ENCODE data around the gene PLPP4. TPM values are rescaled to one million over a fixed set of nuclear protein-coding genes. Genes with fewer than 3 reads are reported as not detected.

Gene PLPP4
- total RNA-seq, 1 donor from 2014 or later: 5.3 TPM

GRCh38 chr10:120462018-120462682 lies 5.1 kb downstream of the PLPP4 start:
- DNase-seq (ENCODE audit: low read depth): no peak
- no peak overlapping the region for H3K4me3 ChIP-seq (ENCODE audit: low read depth, low read length)

GRCh38 chr10:120465138-120465537 lies 8.1 kb downstream of the PLPP4 start:
- no peak overlapping the region for H3K4me3 ChIP-seq (ENCODE audit: low read depth, low read length)
- DNase-seq (ENCODE audit: low read depth): no peak
- H3K36me3 ChIP-seq (ENCODE audit: control insufficient read depth, insufficient read depth, low read length): no peaks in the 10 kb centered on the region
- H3K27me3 ChIP-seq (ENCODE audit: control insufficient read depth, insufficient read depth, low read length): no peaks in the 10 kb centered on the region
- no peak for TF ChIP-seq CTCF (IDR thresholded peaks at IDR 0.05; ENCODE audit: insufficient read depth, low read length, poor library complexity, severe bottlenecking)

More at GRCh38 chr10:120462018-120462682, 5.1 kb downstream of the PLPP4 start:
- Histone ChIP-seq H3K36me3 (ENCODE audit: control insufficient read depth, insufficient read depth, low read length) (no peaks in the 10 kb centered on the region), H3K27me3 (ENCODE audit: control insufficient read depth, insufficient read depth, low read length) (no peaks in the 10 kb centered on the region)
- TF ChIP-seq CTCF (IDR thresholded peaks at IDR 0.05; ENCODE audit: insufficient read depth, low read length, poor library complexity, severe bottlenecking): no peak

DNA sequence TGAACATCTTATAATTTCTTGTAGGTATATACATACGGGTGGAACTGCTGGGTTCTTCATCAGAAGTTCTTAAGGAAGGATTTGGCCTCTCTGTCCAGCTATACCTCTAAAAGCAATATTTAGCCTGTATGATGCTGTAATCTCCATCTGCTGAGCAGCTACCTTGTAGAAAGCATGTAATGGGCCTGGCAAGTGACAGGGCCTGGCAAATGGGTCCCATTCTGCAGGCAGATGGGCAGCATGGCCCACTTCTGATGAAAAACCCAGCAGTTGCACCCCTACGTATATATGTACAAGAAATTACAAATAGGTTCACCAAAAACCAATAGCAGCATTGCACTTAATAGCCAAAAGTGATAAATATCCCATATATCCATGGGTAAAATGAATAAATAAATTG lies 9.0 kb downstream of the PLPP4 start:
- Histone ChIP-seq H3K4me3 (ENCODE audit: low read depth, low read length) (no peak overlapping the region), H3K27me3 (ENCODE audit: control insufficient read depth, insufficient read depth, low read length) (no peaks in the 10 kb centered on the region), H3K36me3 (ENCODE audit: control insufficient read depth, insufficient read depth, low read length) (no peaks in the 10 kb centered on the region)
- DNase-seq (ENCODE audit: low read depth): no peak
- no peak for TF ChIP-seq CTCF (IDR thresholded peaks at IDR 0.05; ENCODE audit: insufficient read depth, low read length, poor library complexity, severe bottlenecking)

DNA sequence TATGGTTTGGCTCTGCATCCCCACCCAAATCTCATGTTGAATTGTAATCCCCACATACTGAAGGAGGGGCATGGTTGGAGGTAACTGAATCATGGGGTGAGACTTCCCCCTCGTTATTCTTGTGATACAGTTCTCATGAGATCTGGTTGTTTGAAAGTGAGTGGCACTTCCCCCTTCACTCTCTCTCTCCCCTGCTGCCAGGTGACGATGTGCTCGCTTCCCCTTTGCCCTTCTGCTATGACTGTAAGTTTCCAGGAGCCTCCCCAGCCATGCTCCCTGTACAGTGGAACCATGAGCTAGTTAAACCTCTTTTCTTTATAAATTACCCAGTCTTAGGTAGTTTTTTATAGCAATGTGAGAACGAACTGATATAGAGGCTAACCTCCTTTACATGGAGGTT lies 16.6 kb downstream of the PLPP4 start:
- Histone ChIP-seq H3K36me3 (ENCODE audit: control insufficient read depth, insufficient read depth, low read length) (no peaks in the 10 kb centered on the region), H3K27me3 (ENCODE audit: control insufficient read depth, insufficient read depth, low read length) (no peaks in the 10 kb centered on the region), H3K4me3 (ENCODE audit: low read depth, low read length) (no peak overlapping the region)
- no peak for DNase-seq (ENCODE audit: low read depth)
- no peak for TF ChIP-seq CTCF (IDR thresholded peaks at IDR 0.05; ENCODE audit: insufficient read depth, low read length, poor library complexity, severe bottlenecking)

DNA sequence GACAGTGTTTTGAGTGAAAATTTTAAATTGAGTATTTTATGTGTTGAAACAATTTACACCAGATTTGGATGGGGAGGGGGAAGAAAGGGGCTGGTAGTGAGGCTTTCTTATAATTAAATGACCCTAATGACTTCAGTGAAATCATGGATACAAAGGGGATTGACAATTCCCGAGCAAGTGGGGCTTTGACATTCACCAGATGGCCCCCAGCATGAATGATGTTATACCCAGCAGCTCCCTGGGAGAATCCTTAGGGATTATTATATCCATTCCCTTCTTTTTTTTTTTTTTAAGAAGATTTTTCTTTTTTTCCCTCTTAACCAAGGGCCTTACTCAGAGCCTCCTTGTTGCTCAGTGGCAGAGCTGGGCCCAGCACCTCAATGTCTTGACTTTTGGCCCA lies 17.9 kb downstream of the PLPP4 start:
- no peak for TF ChIP-seq CTCF (IDR thresholded peaks at IDR 0.05; ENCODE audit: insufficient read depth, low read length, poor library complexity, severe bottlenecking)
- no peaks in the 10 kb centered on the region for H3K27me3 ChIP-seq (ENCODE audit: control insufficient read depth, insufficient read depth, low read length)
- no peaks in the 10 kb centered on the region for H3K36me3 ChIP-seq (ENCODE audit: control insufficient read depth, insufficient read depth, low read length)
- no peak for DNase-seq (ENCODE audit: low read depth)
- no peak overlapping the region for H3K4me3 ChIP-seq (ENCODE audit: low read depth, low read length)

Data from kidney epithelial cell (primary cell).